H1 (cell line): ENCODE data around the gene SIPA1L3. TPM values are rescaled to one million over a fixed set of nuclear protein-coding genes. Genes with fewer than 3 reads are reported as not detected.

Experiments used
- CTCF ChIA-PET: fragments of 300-600 bp; sonication (Branson Sonifier 250); formaldehyde crosslinking; loops from one replicate; lab custom pipeline; 2021; ENCODE audit not compliant: partially characterized antibody; lab: Charles Lee
- POLR2A ChIA-PET: fragments of 300-600 bp; sonication (Branson Sonifier 250); formaldehyde crosslinking; loops from one replicate; lab custom pipeline; 2021; ENCODE audit warnings: inconsistent platforms; ENCODE audit not compliant: partially characterized antibody; lab: Charles Lee
- DNase-seq, 2 experiments: peaks; one replicate each; pipeline versions ENCODE4 v3.0.0 to v3.0.0-alpha.2; 2010 to 2022; ENCODE audit warnings: low spot score in 2 of 2, low read depth in 1 of 2, mixed read lengths in 1 of 2
- FAIRE-seq: peaks from 2 replicates; lab custom pipeline; 2011; peaks lifted over from hg19 to GRCh38; lab: Jason Lieb, UNC
- H2AFZ ChIP-seq: 2 replicates; pipeline ENCODE4 v1.8.1; 2012; ENCODE audit warnings: low read length, inconsistent platforms
- H2AK5ac ChIP-seq: 2 replicates; pipeline ENCODE4 v1.6.1; 2013; ENCODE audit warnings: low read depth, low read length
- H2BK120ac ChIP-seq: replicated peaks from 2 replicates; pipeline ENCODE3; 2013; ENCODE audit warnings: low read depth, low read length, inconsistent platforms
- H2BK12ac ChIP-seq: 2 replicates; pipeline ENCODE4 v1.6.1; 2013; ENCODE audit warnings: low read depth, low read length
- H2BK15ac ChIP-seq: 2 replicates; pipeline ENCODE4 v1.6.1; 2013; ENCODE audit warnings: low read length
- H2BK20ac ChIP-seq: 2 replicates; pipeline ENCODE4 v1.6.1; 2013; ENCODE audit warnings: low read length
- H2BK5ac ChIP-seq: 2 replicates; pipeline ENCODE4 v1.6.1; 2013; ENCODE audit warnings: low read depth, low read length
- H3K14ac ChIP-seq: 2 replicates; pipeline ENCODE4 v1.6.1; 2013; ENCODE audit warnings: inconsistent platforms; ENCODE audit not compliant: insufficient read length
- H3K18ac ChIP-seq: 2 replicates; pipeline ENCODE4 v1.6.1; 2013; ENCODE audit warnings: low read length; ENCODE audit errors: extremely low read depth
- H3K23ac ChIP-seq: 2 replicates; pipeline ENCODE4 v1.6.1; 2013; ENCODE audit warnings: inconsistent platforms; ENCODE audit not compliant: insufficient read length
- H3K23me2 ChIP-seq: 2 replicates; pipeline ENCODE4 v1.6.1; 2013; ENCODE audit warnings: low read depth, low read length
- H3K27ac ChIP-seq: 2 replicates; pipeline ENCODE4 v1.6.1; 2011; ENCODE audit warnings: low read depth, low read length, inconsistent platforms
- H3K27me3 ChIP-seq, 4 experiments: replicated peaks in 1 of 4; 1 replicate in 1 of 4; 2 replicates in 3 of 4; pipeline versions ENCODE4 v1.6.1 to v1.8.1; 2011 to 2013; ENCODE audit warnings: low read length in 3 of 4, mild to moderate bottlenecking in 3 of 4, inconsistent platforms in 2 of 4, mixed read lengths in 2 of 4, moderate library complexity in 1 of 4; ENCODE audit not compliant: control insufficient read depth in 3 of 4, insufficient read depth in 3 of 4; ENCODE audit errors: extremely low read depth in 1 of 4
- H3K36me3 ChIP-seq, 4 experiments: 2 replicates each; pipeline versions ENCODE4 v1.6.1 to v1.8.1; 2011 to 2013; ENCODE audit warnings: mild to moderate bottlenecking in 4 of 4, low read length in 3 of 4, moderate library complexity in 2 of 4, control low read depth in 1 of 4, inconsistent platforms in 1 of 4; ENCODE audit not compliant: insufficient read depth in 4 of 4, control insufficient read depth in 2 of 4
- H3K4ac ChIP-seq: replicated peaks from 2 replicates; pipeline ENCODE3; 2013; ENCODE audit warnings: low read length, low read depth, mixed read lengths, inconsistent platforms; ENCODE audit not compliant: insufficient read length
- H3K4me1 ChIP-seq, 4 experiments: replicated peaks in 1 of 4; 1 replicate in 1 of 4; 2 replicates in 3 of 4; pipeline versions ENCODE4 v1.6.1 to v1.8.1; 2011 to 2013; ENCODE audit warnings: low read length in 3 of 4, inconsistent platforms in 2 of 4, mixed read lengths in 1 of 4; ENCODE audit not compliant: insufficient read depth in 4 of 4, control insufficient read depth in 3 of 4
- H3K4me2 ChIP-seq, 2 experiments: 2 replicates each; pipeline versions ENCODE4 v1.6.1 to v1.8.1; 2011 to 2013; ENCODE audit warnings: low read depth in 2 of 2, low read length in 2 of 2, control low read depth in 1 of 2, inconsistent platforms in 1 of 2, mild to moderate bottlenecking in 1 of 2; ENCODE audit not compliant: insufficient read depth in 1 of 2
- H3K4me3 ChIP-seq, 4 experiments: fragments of 200-600, 300-600 bp in 1 of 4; sonication (generic), shearing (Covaris generic), sonication (Bioruptor Twin) in 1 of 4; 2 replicates each; pipeline versions ENCODE4 v1.5.1 to v1.8.1; 2011 to 2016; ENCODE audit warnings: low read length in 4 of 4, low read depth in 3 of 4, control low read depth in 2 of 4, inconsistent platforms in 2 of 4, mild to moderate bottlenecking in 2 of 4, mixed read lengths in 1 of 4, moderate library complexity in 1 of 4; ENCODE audit not compliant: insufficient read depth in 2 of 4; ENCODE audit errors: extremely low read depth in 1 of 4
- H3K56ac ChIP-seq: replicated peaks from 2 replicates; pipeline ENCODE3; 2013; ENCODE audit warnings: low read depth, mild to moderate bottlenecking, mixed read lengths, low read length, inconsistent platforms; ENCODE audit not compliant: insufficient read length
- H3K79me1 ChIP-seq: 2 replicates; pipeline ENCODE4 v1.6.1; 2013; ENCODE audit warnings: low read depth, low read length, control low read depth
- H3K79me2 ChIP-seq, 2 experiments: 2 replicates each; pipeline versions ENCODE4 v1.6.1 to v1.8.1; 2012 to 2013; ENCODE audit warnings: low read length in 2 of 2, mild to moderate bottlenecking in 2 of 2, inconsistent platforms in 1 of 2; ENCODE audit not compliant: insufficient read depth in 2 of 2, control insufficient read depth in 1 of 2
- H3K9ac ChIP-seq, 4 experiments: replicated peaks in 1 of 4; 1 replicate in 1 of 4; 2 replicates in 3 of 4; pipeline versions ENCODE4 v1.6.1 to v1.8.1; 2011 to 2013; ENCODE audit warnings: low read depth in 3 of 4, low read length in 3 of 4, control low read depth in 2 of 4, mild to moderate bottlenecking in 2 of 4, moderate library complexity in 2 of 4, inconsistent platforms in 1 of 4; ENCODE audit errors: extremely low read depth in 1 of 4
- H3K9me3 ChIP-seq, 2 experiments: 2 replicates each; pipeline versions ENCODE4 v1.6.1 to v1.8.1; 2012 to 2013; ENCODE audit warnings: mild to moderate bottlenecking in 2 of 2, moderate library complexity in 2 of 2, control low read depth in 1 of 2, inconsistent platforms in 1 of 2, low read depth in 1 of 2, low read length in 1 of 2, mixed read lengths in 1 of 2; ENCODE audit not compliant: insufficient read depth in 2 of 2
- H4K20me1 ChIP-seq, 2 experiments: replicated peaks in 1 of 2; 2 replicates each; pipeline versions ENCODE3 to v1.8.1; 2011 to 2013; ENCODE audit warnings: inconsistent platforms in 2 of 2, low read length in 2 of 2, mild to moderate bottlenecking in 1 of 2; ENCODE audit not compliant: insufficient read depth in 2 of 2, control insufficient read depth in 1 of 2
- H4K5ac ChIP-seq: 2 replicates; pipeline ENCODE4 v1.6.1; 2013; ENCODE audit warnings: low read length, low read depth, mixed read lengths, inconsistent platforms; ENCODE audit not compliant: insufficient read length
- H4K8ac ChIP-seq: 2 replicates; pipeline ENCODE4 v1.8.0; 2013; ENCODE audit warnings: mild to moderate bottlenecking, moderate library complexity, low read length, inconsistent platforms; ENCODE audit not compliant: insufficient read depth; ENCODE audit errors: extremely low read depth
- H4K91ac ChIP-seq: replicated peaks from 2 replicates; pipeline ENCODE3; 2013; ENCODE audit warnings: low read length, mixed read lengths, inconsistent platforms; ENCODE audit not compliant: insufficient read length
- CREB1 ChIP-seq: IDR thresholded peaks from 2 replicates; pipeline ENCODE4 v1.6.1; 2012; ENCODE audit warnings: inconsistent platforms
- FOSL1 ChIP-seq: IDR thresholded peaks from 2 replicates; pipeline ENCODE4 v1.6.1; 2011; ENCODE audit warnings: mild to moderate bottlenecking, low read depth, low read length, moderate library complexity; ENCODE audit not compliant: insufficient read depth
- KDM4A ChIP-seq: IDR thresholded peaks from one replicate; pipeline ENCODE4 v1.7.1; 2012; ENCODE audit warnings: low read depth, mild to moderate bottlenecking, moderate library complexity, low read length, inconsistent platforms; ENCODE audit not compliant: severe bottlenecking
- POLR2A ChIP-seq, 2 experiments: IDR thresholded peaks; 1 replicate in 1 of 2; 2 replicates in 1 of 2; pipeline ENCODE4 v1.6.1; 2011; ENCODE audit warnings: low read depth in 2 of 2, low read length in 2 of 2, mild to moderate bottlenecking in 2 of 2; ENCODE audit errors: control extremely low read depth in 1 of 2
- RAD21 ChIP-seq, 2 experiments: IDR thresholded peaks in 1 of 2; conservative IDR thresholded peaks in 1 of 2; 2 replicates each; pipeline ENCODE4 v1.6.1; 2011; ENCODE audit warnings: low read depth in 2 of 2, low read length in 2 of 2, improper control_type of control experiment in 1 of 2, inconsistent platforms in 1 of 2, mild to moderate bottlenecking in 1 of 2, moderate library complexity in 1 of 2
- ZNF274 ChIP-seq: IDR thresholded peaks from 2 replicates; pipeline ENCODE4 v1.7.0; 2012; ENCODE audit warnings: low read length, borderline replicate concordance; ENCODE audit errors: extremely low read depth
- WGBS, 2 experiments: shearing (Covaris generic) in 1 of 2; methylation state at CpG; one replicate each; pipeline versions ENCODE4 v1.1.6 to v1.1.7; 2013 to 2015; ENCODE audit warnings: low lambda C conversion rate in 2 of 2, mixed read lengths in 2 of 2, inconsistent platforms in 1 of 2, low coverage in 1 of 2, missing lambda C conversion rate in 1 of 2; ENCODE audit not compliant: insufficient replicate concordance in 2 of 2, insufficient coverage in 1 of 2, insufficient read length in 1 of 2; ENCODE audit errors: extremely low coverage in 1 of 2, missing lambda C conversion rate in 1 of 2; 5-methylcytosine and 5-hydroxymethylcytosine counted together
- polyA plus RNA-seq, 7 experiments: library from polyadenylated mRNA; depleted of rRNA in 3 of 7; stranded (reverse) in 5 of 7; unstranded in 2 of 7; fragments of >200 nt in 5 of 7; fragments of 200-250 nt in 2 of 7; gene quantifications; 1 replicate in 5 of 7; 2 replicates in 1 of 7; 4 replicates in 1 of 7; pipeline versions ENCODE4 v1.2.1 to v1.2.3, GENCODE V29; 2011 to 2013; ENCODE audit warnings: missing spikeins in 2 of 7, mixed read lengths in 2 of 7
- total RNA-seq: library from RNA; stranded (reverse); fragmentation: NEBNext Ultra II Directional; extraction: Animal tissue kit (Norgen Biotek cat#: 25700); gene quantifications from 2 replicates; pipeline ENCODE4 v1.2.1, GENCODE V29; 2021

SIPA1L3 gene
- total and polyA plus RNA-seq, 2 of the 8 experiments (the other 6 are each of a cell fraction or from before 2014, with no cell fraction given): 15.0 to 54.9 TPM

DNA sequence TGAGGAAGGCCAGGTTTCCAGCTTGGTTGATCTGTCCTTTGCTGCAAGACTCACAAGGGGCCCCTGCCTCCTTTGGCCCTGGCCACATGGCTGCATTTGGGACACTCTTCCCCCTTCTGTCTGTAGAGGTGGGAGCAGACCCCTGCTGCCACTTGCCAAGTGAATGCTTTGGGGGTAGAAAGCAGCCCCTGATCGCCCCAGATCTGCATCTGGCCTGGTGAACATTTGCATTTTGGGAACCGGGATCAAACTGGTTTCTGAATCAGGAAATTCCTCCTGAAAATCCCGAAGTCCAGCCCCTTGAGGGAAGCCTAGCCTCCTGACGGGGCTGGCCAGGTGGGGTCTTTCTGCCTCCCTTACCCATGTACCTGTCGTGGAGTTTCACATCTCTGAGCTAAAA lies 302.1 kb downstream of the SIPA1L3 start:
- Histone ChIP-seq H3K56ac (no peak overlapping the region), H3K27ac (peak overlapping the region; percentile 28; the same call in 1 of the 2 replicates), H3K23me2 (peaks cover 19% of the 10 kb centered on the region), H2AFZ (no peak overlapping the region), H3K4ac (peak overlapping the region; percentile 40), H3K4me1 (peaks cover 0 to 20% (median 13%) of the 10 kb centered on the region in 4 experiments; a peak in 6 of 7 replicates), H3K18ac (peak overlapping the region; percentile 90; the same call in 1 of the 2 replicates), H4K91ac (peak overlapping the region; percentile 41), H3K9ac (peak overlapping the region in 3 of 4 experiments; percentile 29 to 60 (median 48); a peak in 6 of 7 replicates), H2AK5ac (no peak overlapping the region), H3K14ac (no peak overlapping the region), H2BK15ac (no peak overlapping the region), H4K8ac (no peak overlapping the region), H3K27me3 (no peaks in the 10 kb centered on the region), H2BK5ac (peak overlapping the region; percentile 77; the same call in 1 of the 2 replicates), H2BK120ac (no peak overlapping the region), H4K20me1 (peaks cover 0 to 1% of the 10 kb centered on the region in 2 experiments), H3K79me2 (no peaks in the 10 kb centered on the region), H4K5ac (peak overlapping the region; percentile 8), H3K4me2 (peak overlapping the region; percentile 97 to 100), H3K36me3 (peaks cover 0 to 2% (median 0%) of the 10 kb centered on the region in 4 experiments; a peak in 2 of 8 replicates), H3K4me3 (peak overlapping the region; percentile 41 to 63 (median 56)), H3K9me3 (no peaks in the 10 kb centered on the region), H2BK20ac (no peak overlapping the region), H3K23ac (no peak overlapping the region), H2BK12ac (peak overlapping the region; percentile 96; the same call in 1 of the 2 replicates), H3K79me1 (no peaks in the 10 kb centered on the region)
- WGBS, 2 experiments: 4% methylated on average over 5 of the region's 5 CpGs; no CpG with 5 or more reads in 1 of the 2 experiments
- ChIA-PET CTCF (interaction anchor here (0.5 to 1.9 kb wide), 9 partner anchors 16 to 372 kb away, joined by 3 to 5 read pairs (median 3); no protein-coding TSS in a partner anchor), POLR2A (interaction anchor here (0.5 to 4.3 kb wide), 18 partner anchors 10 to 284 kb away, joined by 3 to 29 read pairs (median 3); partner anchors contain the start of gene SPINT2)
- FAIRE-seq (no peak), DNase-seq (peak in 1 of 2 experiments; percentile 57)
- no peak for TF ChIP-seq RAD21 (IDR thresholded peaks at IDR 0.05 in 1 of 2, conservative IDR thresholded peaks at IDR 0.05 in 1 of 2; ENCODE audit: low read depth in 2 of 2, low read length in 2 of 2)
- TF ChIP-seq FOSL1: no peak
- TF ChIP-seq POLR2A (IDR thresholded peaks at IDR 0.05; ENCODE audit: control extremely low read depth in 1 of 2, low read depth in 2 of 2, low read length in 2 of 2): peak in 1 of 2 experiments; percentile 57; a peak in 2 of 3 replicates
- no peak for TF ChIP-seq CREB1
- TF ChIP-seq ZNF274: no peak
- TF ChIP-seq KDM4A: no peak
